Astrocyte of the spinal cord (primary cell): ENCODE results near the gene NTN1.
"Not testable (repeated sequence)": the region's sequence is repeated elsewhere in the genome, so short reads cannot be mapped to it uniquely, and the experiment has no call there.

Experiments
- DNase-seq: peaks from one replicate; pipeline ENCODE4 v3.0.0; 2011; ENCODE audit warnings: low read depth, low spot score
- H3K4me3 ChIP-seq: 2 replicates; pipeline ENCODE4 v1.5.1; 2011; ENCODE audit warnings: low read depth, mild to moderate bottlenecking, low read length, moderate library complexity
- in situ Hi-C: cut with HindIII; loops from 2 replicates; pipeline ENCODE4 v1.10.0; 2017; ENCODE audit warnings: low sequenced_read_pairs
- TF ChIP-seq, protein P1 (sequence below): IDR thresholded peaks from 2 replicates; pipeline ENCODE4 v1.5.1; 2012; ENCODE audit warnings: low read depth, mild to moderate bottlenecking, low read length, inconsistent platforms

The NTN1 gene

DNA sequence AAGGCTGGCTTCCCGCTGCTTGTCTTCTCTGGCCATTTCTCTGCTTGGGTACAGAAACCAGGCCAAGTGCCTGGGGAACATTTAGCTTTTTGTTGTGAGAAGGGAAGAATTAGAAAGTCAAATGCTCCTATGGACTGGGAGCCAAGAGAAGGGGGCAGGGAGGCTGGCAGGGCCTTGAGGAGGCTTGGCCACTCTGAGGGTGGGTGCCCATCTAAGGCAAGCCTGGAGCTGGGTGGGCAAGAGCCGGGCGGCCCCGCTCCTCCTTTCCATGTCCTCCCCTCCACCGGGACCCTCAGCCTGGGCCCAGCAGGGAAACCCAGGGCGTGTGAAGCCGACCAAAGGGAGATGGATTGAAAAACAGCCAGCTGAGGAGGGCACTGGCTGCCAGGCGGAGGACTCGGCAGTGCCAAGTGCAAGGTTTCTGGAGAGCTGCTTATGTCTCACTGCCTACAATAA is 69.4 kb downstream of the NTN1 start:
- no peak overlapping the region for H3K4me3 ChIP-seq
- DNase-seq: no peak
- in situ Hi-C loops: no loop called here
- TF ChIP-seq, protein P1, sequence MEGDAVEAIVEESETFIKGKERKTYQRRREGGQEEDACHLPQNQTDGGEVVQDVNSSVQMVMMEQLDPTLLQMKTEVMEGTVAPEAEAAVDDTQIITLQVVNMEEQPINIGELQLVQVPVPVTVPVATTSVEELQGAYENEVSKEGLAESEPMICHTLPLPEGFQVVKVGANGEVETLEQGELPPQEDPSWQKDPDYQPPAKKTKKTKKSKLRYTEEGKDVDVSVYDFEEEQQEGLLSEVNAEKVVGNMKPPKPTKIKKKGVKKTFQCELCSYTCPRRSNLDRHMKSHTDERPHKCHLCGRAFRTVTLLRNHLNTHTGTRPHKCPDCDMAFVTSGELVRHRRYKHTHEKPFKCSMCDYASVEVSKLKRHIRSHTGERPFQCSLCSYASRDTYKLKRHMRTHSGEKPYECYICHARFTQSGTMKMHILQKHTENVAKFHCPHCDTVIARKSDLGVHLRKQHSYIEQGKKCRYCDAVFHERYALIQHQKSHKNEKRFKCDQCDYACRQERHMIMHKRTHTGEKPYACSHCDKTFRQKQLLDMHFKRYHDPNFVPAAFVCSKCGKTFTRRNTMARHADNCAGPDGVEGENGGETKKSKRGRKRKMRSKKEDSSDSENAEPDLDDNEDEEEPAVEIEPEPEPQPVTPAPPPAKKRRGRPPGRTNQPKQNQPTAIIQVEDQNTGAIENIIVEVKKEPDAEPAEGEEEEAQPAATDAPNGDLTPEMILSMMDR: no peak

GRCh38 chr17:9094193-9094592 is 72.9 kb downstream of the NTN1 start:
- in situ Hi-C loops: no loop called here
- TF ChIP-seq, protein P1: no peak
- no peak overlapping the region for H3K4me3 ChIP-seq
- no peak for DNase-seq

DNA sequence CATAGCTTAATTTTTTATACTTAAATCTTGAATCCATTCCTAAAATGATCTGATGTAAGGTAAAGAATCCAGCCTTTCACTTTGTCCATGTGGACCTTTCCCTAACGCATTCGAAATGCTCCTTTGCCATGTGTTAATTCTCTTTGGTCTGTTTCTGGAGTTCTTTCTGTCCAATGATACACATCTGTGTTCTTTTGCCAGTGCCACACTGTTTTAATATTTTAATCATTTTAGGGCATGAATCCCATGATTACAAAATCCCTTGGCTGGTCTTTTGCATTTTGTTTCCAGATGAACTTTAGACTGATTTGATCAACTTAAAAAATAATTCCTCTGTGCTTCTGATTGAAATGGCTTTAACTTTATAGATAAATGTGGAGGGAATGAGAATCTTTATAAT is 74.1 kb downstream of the NTN1 start:
- in situ Hi-C loops: no loop called here

DNA sequence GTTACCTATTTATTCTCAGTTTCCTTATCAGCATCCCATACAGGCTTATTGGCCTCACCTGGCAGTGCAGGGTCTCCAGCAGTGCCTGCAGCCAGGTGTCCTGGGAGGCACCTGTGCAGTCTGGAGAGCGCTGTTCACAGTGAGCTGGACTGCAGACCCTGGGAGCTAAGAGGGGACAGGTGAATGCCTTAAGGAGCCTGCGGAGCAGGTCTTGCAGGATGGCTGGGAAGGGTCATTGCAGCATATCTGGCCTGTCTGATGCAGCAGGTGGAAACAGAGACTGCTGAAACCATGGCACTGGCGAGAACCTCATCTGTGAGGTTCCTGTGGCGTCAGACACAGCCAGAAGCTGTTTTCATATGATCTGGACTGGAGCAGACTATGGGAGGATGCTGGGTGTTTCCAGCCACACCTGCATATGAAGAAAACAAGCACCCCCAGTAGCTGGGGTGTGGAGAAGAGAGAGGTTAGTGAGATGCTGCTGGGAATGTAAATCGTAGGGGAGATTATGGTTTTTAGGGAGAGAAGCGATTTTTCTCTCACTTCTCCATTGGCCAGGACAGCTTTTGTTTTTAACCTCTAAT is 77.0 kb downstream of the NTN1 start:
- in situ Hi-C loops: no loop called here
- TF ChIP-seq, protein P1: no peak
- H3K4me3 ChIP-seq: no peak overlapping the region
- no peak for DNase-seq

More for the DNA sequence above, 74.1 kb downstream of the NTN1 start:
- DNase-seq: no peak
- TF ChIP-seq, protein P1: no peak
- H3K4me3 ChIP-seq: no peak overlapping the region

DNA sequence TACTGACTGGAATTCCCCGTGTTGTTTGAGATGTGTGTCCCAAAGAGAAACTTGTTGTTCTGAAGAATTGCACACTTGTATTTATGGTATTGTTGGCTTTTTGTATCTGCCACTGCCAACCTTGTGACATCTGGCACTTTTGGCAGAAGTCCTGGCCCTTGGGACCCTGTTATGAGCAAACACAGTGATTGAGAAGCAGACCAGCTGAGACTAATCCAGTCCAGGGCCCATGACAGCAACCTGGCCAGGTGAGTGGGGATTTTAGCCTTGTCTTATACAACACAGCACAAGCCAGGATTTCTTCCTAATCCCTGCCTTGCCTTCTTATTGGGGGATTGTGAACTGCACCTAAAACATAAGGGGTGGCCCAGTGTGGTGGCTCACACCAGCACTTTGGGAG is 80.0 kb downstream of the NTN1 start:
- TF ChIP-seq, protein P1: no peak
- H3K4me3 ChIP-seq: no peak overlapping the region
- no peak for DNase-seq
- in situ Hi-C loops: no loop called here

GRCh38 chr17:9103193-9103592 is 81.9 kb downstream of the NTN1 start:
- DNase-seq, in situ Hi-C loops, H3K4me3 ChIP-seq: not testable (repeated sequence)

GRCh38 chr17:9104370-9105041 is 83.2 kb downstream of the NTN1 start:
- no peak for DNase-seq
- in situ Hi-C loops: no loop called here
- TF ChIP-seq, protein P1: no peak
- no peak overlapping the region for H3K4me3 ChIP-seq
